OCI-LY7 (cell line): ENCODE measurements around the gene SHCBP1.
"Not testable (repeated sequence)": the region's sequence is repeated elsewhere in the genome, so short reads cannot be mapped to it uniquely, and the experiment has no call there.

ENCODE experiments used
- CTCF ChIP-seq: fragments of 200-600 bp; sonication (generic); conservative IDR thresholded peaks from 2 replicates; pipeline ENCODE4 v1.5.1; 2014; ENCODE audit warnings: mild to moderate bottlenecking, antibody characterized with exemption, low read length, moderate library complexity, mixed read lengths
- EZH2phosphoT487 ChIP-seq: fragments of 200-600 bp; sonication (generic); IDR thresholded peaks from 2 replicates; pipeline ENCODE4 v1.6.1; 2018; ENCODE audit warnings: low read depth, borderline replicate concordance, mild to moderate bottlenecking, mixed run types, antibody characterized with exemption, low read length, moderate library complexity, mixed read lengths

- peak; percentile 69 for TF ChIP-seq CTCF
- TF ChIP-seq EZH2phosphoT487: not testable (repeated sequence)
Measured at GRCh38 chr16:46554435-46554834, 66.7 kb downstream of the SHCBP1 start.
